SK-N-SH treated with all-trans-retinoic acid at 6 μM for 48 hours (cell line): ENCODE data around the gene RBFOX2.

Experiments
- ATAC-seq: fragments of 200-7000 bp; cut with Tn5 transposase; 3 replicates; pipeline ENCODE4 v1.9.1; 2020; ENCODE audit warnings: mild to moderate bottlenecking, moderate library complexity
- ARNTL ChIP-seq: fragments of 450-650 bp; formaldehyde crosslinking; IDR thresholded peaks from 2 replicates; pipeline ENCODE4 v1.5.0; 2020; ENCODE audit warnings: low read depth, mild to moderate bottlenecking, moderate library complexity, borderline replicate concordance
- BACH2 ChIP-seq: fragments of 250-450 bp; sonication (Bioruptor Pico); IDR thresholded peaks from 2 replicates; pipeline ENCODE4 v1.9.0; 2021; ENCODE audit warnings: mild to moderate bottlenecking, borderline replicate concordance
- CREB5 ChIP-seq: fragments of 250-450 bp; sonication (Bioruptor Pico); IDR thresholded peaks from 2 replicates; pipeline ENCODE4 v1.5.1; 2020; ENCODE audit warnings: low read depth, mild to moderate bottlenecking, moderate library complexity
- CSDC2 ChIP-seq: fragments of 250-450 bp; sonication (Bioruptor Pico); IDR thresholded peaks from 2 replicates; pipeline ENCODE4 v1.5.0; 2020; ENCODE audit warnings: mild to moderate bottlenecking, moderate library complexity
- CSRNP3 ChIP-seq: fragments of 250-450 bp; sonication (Bioruptor Pico); IDR thresholded peaks from 2 replicates; pipeline ENCODE4 v1.5.1; 2021; ENCODE audit warnings: mild to moderate bottlenecking, moderate library complexity
- ESRRG ChIP-seq: fragments of 250-450 bp; sonication (Bioruptor Pico); IDR thresholded peaks from 2 replicates; pipeline ENCODE4 v1.6.1; 2021; ENCODE audit warnings: mild to moderate bottlenecking
- GLIS3 ChIP-seq: fragments of 250-450 bp; sonication (Bioruptor Pico); IDR thresholded peaks from 2 replicates; pipeline ENCODE4 v1.5.0; 2020; ENCODE audit warnings: mild to moderate bottlenecking, moderate library complexity
- ISL1 ChIP-seq: fragments of 250-450 bp; sonication (Bioruptor Pico); IDR thresholded peaks from 2 replicates; pipeline ENCODE4 v2.1.2; 2022; ENCODE audit warnings: mild to moderate bottlenecking, moderate library complexity
- OSR1 ChIP-seq: fragments of 250-450 bp; sonication (Bioruptor Pico); IDR thresholded peaks from 2 replicates; pipeline ENCODE4 v1.8.0; 2022; ENCODE audit warnings: moderate library complexity, mild to moderate bottlenecking, inconsistent platforms
- PATZ1 ChIP-seq: fragments of 250-450 bp; sonication (Bioruptor Pico); IDR thresholded peaks from 2 replicates; pipeline ENCODE4 v1.8.0; 2020; ENCODE audit warnings: mild to moderate bottlenecking, moderate library complexity, borderline replicate concordance
- PPARA ChIP-seq: fragments of 250-450 bp; sonication (Bioruptor Pico); IDR thresholded peaks from 2 replicates; pipeline ENCODE4 v1.5.0; 2020; ENCODE audit warnings: mild to moderate bottlenecking, borderline replicate concordance
- RARB ChIP-seq: fragments of 250-450 bp; sonication (Bioruptor Pico); IDR thresholded peaks from 2 replicates; pipeline ENCODE4 v1.8.0; 2021; ENCODE audit warnings: mild to moderate bottlenecking, moderate library complexity
- SNAI2 ChIP-seq: fragments of 250-450 bp; sonication (Bioruptor Pico); IDR thresholded peaks from 2 replicates; pipeline ENCODE4 v1.5.0; 2020; ENCODE audit warnings: mild to moderate bottlenecking, moderate library complexity
- TCF4 ChIP-seq: fragments of 250-450 bp; sonication (Bioruptor Pico); IDR thresholded peaks from 2 replicates; pipeline ENCODE4 v1.8.0; 2021; ENCODE audit warnings: mild to moderate bottlenecking, moderate library complexity, borderline replicate concordance
- TSHZ2 ChIP-seq: fragments of 250-450 bp; sonication (Bioruptor Pico); IDR thresholded peaks from 2 replicates; pipeline ENCODE4 v1.5.0; 2020; ENCODE audit warnings: mild to moderate bottlenecking, moderate library complexity
- ZFP3 ChIP-seq: fragments of 250-450 bp; sonication (Bioruptor Pico); IDR thresholded peaks from 2 replicates; pipeline ENCODE4 v1.5.0; 2020; ENCODE audit warnings: mild to moderate bottlenecking, moderate library complexity
- ZFP30 ChIP-seq: fragments of 450-650 bp; formaldehyde crosslinking; IDR thresholded peaks from 2 replicates; pipeline ENCODE4 v1.5.0; 2022; ENCODE audit warnings: mild to moderate bottlenecking, moderate library complexity
- ZNF565 ChIP-seq: fragments of 450-650 bp; formaldehyde crosslinking; conservative IDR thresholded peaks from 2 replicates; pipeline ENCODE4 v1.5.0; 2020; ENCODE audit warnings: low read depth, mild to moderate bottlenecking, moderate library complexity
- ZNF70 ChIP-seq: fragments of 450-650 bp; formaldehyde crosslinking; IDR thresholded peaks from 2 replicates; pipeline ENCODE4 v1.5.0; 2020; ENCODE audit warnings: mild to moderate bottlenecking, moderate library complexity
- ZNF8 ChIP-seq: fragments of 450-650 bp; formaldehyde crosslinking; IDR thresholded peaks from 2 replicates; pipeline ENCODE4 v1.5.0; 2020; ENCODE audit warnings: mild to moderate bottlenecking, moderate library complexity

Gene RBFOX2

GRCh38 chr22:35783943-35784614, 244.5 kb downstream of the RBFOX2 start:
- no peak for TF ChIP-seq ZNF565
- no peak for TF ChIP-seq RARB (CRISPR knock-in tag)
- no peak for TF ChIP-seq ZNF70
- no peak for TF ChIP-seq TSHZ2
- no peak for TF ChIP-seq ESRRG
- no peak for TF ChIP-seq PATZ1 (CRISPR knock-in tag)
- no peak for TF ChIP-seq CREB5 (CRISPR knock-in tag)
- no peak for TF ChIP-seq TCF4 (CRISPR knock-in tag)
- ATAC-seq: peak; percentile 38

- no peak for ATAC-seq
- TF ChIP-seq ZNF8: no peak
- no peak for TF ChIP-seq ZFP3 (CRISPR knock-in tag)
- TF ChIP-seq ZNF70: no peak
- TF ChIP-seq ZFP30 (CRISPR knock-in tag): no peak
- no peak for TF ChIP-seq PPARA (CRISPR knock-in tag)
- TF ChIP-seq ESRRG: no peak
- no peak for TF ChIP-seq CSDC2 (CRISPR knock-in tag)
- no peak for TF ChIP-seq ISL1 (CRISPR knock-in tag)
- no peak for TF ChIP-seq PATZ1 (CRISPR knock-in tag)
- TF ChIP-seq ZNF565: no peak
- no peak for TF ChIP-seq SNAI2
Measured at GRCh38 chr22:35782504-35782903, 246.1 kb downstream of the RBFOX2 start.

- TF ChIP-seq CSRNP3 (CRISPR knock-in tag): no peak
- TF ChIP-seq GLIS3: no peak
- TF ChIP-seq CREB5 (CRISPR knock-in tag): no peak
- TF ChIP-seq ZNF8: no peak
- TF ChIP-seq RARB (CRISPR knock-in tag): no peak
- no peak for TF ChIP-seq ARNTL
- no peak for TF ChIP-seq ESRRG
- no peak for TF ChIP-seq ZFP3 (CRISPR knock-in tag)
- no peak for TF ChIP-seq BACH2 (CRISPR knock-in tag)
- TF ChIP-seq OSR1: no peak
- TF ChIP-seq ZNF565: no peak
- TF ChIP-seq ZFP30 (CRISPR knock-in tag): no peak
- TF ChIP-seq ISL1 (CRISPR knock-in tag): no peak
- TF ChIP-seq CSDC2 (CRISPR knock-in tag): no peak
- no peak for TF ChIP-seq PPARA (CRISPR knock-in tag)
- TF ChIP-seq TSHZ2: no peak
- TF ChIP-seq, all 23 proteins: peak for 0
- no peak for ATAC-seq
Measured at GRCh38 chr22:35781898-35782297, 246.7 kb downstream of the RBFOX2 start.
